Measurements from ENCODE around the gene ARAP3. TPM values are rescaled to one million over a fixed set of nuclear protein-coding genes. Genes with fewer than 3 reads are reported as not detected.

Gene ARAP3
- total and polyA plus RNA-seq, 2 experiments from 2014 or later, result 18.4 to 33.2 TPM

GRCh38 chr5:141686648-141687416, 4.8 kb upstream of the ARAP3 start:
- H3F3A ChIP-seq (replicated peaks; ENCODE audit: low read depth), result peaks cover 8% of the 10 kb centered on the region
- no peaks in the 10 kb centered on the region for H3K27me3 ChIP-seq (ENCODE audit: insufficient read depth)
- Mint-ChIP-seq H3K4me3 (no peak overlapping the region; the same call in 2 of the 3 replicates), H3K36me3 (ENCODE audit: low read depth) (no peaks in the 10 kb centered on the region), H3K27ac (no peak overlapping the region), H3K9me3 (no peaks in the 10 kb centered on the region), H3K4me1 (peaks cover 24% of the 10 kb centered on the region), H3K27me3 (ENCODE audit: insufficient read depth, low read depth, poor library complexity) (peaks cover 3% of the 10 kb centered on the region)
- DNase-seq (ENCODE audit: low spot score), result peak; percentile 24
- H4K20me1 ChIP-seq (replicated peaks; ENCODE audit: insufficient read depth), result no peaks in the 10 kb centered on the region
- peaks cover 16% of the 10 kb centered on the region for H3K4me1 ChIP-seq (ENCODE audit: insufficient read depth)
- H3K4me3 ChIP-seq, result no peak overlapping the region
- H3K79me2 ChIP-seq (replicated peaks; ENCODE audit: insufficient read depth), result no peaks in the 10 kb centered on the region
- H3K36me3 ChIP-seq (ENCODE audit: insufficient read depth), result no peaks in the 10 kb centered on the region
- no peaks in the 10 kb centered on the region for H3K9me2 ChIP-seq (ENCODE audit: insufficient read depth)
- TF ChIP-seq POLR2AphosphoS5 (IDR thresholded peaks at IDR 0.05; ENCODE audit: low read depth), result no peak
- TF ChIP-seq, protein P1, sequence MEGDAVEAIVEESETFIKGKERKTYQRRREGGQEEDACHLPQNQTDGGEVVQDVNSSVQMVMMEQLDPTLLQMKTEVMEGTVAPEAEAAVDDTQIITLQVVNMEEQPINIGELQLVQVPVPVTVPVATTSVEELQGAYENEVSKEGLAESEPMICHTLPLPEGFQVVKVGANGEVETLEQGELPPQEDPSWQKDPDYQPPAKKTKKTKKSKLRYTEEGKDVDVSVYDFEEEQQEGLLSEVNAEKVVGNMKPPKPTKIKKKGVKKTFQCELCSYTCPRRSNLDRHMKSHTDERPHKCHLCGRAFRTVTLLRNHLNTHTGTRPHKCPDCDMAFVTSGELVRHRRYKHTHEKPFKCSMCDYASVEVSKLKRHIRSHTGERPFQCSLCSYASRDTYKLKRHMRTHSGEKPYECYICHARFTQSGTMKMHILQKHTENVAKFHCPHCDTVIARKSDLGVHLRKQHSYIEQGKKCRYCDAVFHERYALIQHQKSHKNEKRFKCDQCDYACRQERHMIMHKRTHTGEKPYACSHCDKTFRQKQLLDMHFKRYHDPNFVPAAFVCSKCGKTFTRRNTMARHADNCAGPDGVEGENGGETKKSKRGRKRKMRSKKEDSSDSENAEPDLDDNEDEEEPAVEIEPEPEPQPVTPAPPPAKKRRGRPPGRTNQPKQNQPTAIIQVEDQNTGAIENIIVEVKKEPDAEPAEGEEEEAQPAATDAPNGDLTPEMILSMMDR (conservative IDR thresholded peaks at IDR 0.05; ENCODE audit: low read depth in 2 of 2), result no peak
- TF ChIP-seq CREB1 (CRISPR knock-in tag; IDR thresholded peaks at IDR 0.05; ENCODE audit: low read depth), result no peak
- TF ChIP-seq ZNF114 (CRISPR knock-in tag; IDR thresholded peaks at IDR 0.05), result no peak
- TF ChIP-seq EZH2phosphoT487 (IDR thresholded peaks at IDR 0.05; ENCODE audit: unreplicated experiment), result no peak
- no peak overlapping the region for H3K27ac ChIP-seq (ENCODE audit: low read depth)
- H3K4me2 ChIP-seq, result no peak overlapping the region
- H2AFZ ChIP-seq, result no peak overlapping the region
- ATAC-seq, result no peak; the same call in 2 of the 3 replicates

DNA sequence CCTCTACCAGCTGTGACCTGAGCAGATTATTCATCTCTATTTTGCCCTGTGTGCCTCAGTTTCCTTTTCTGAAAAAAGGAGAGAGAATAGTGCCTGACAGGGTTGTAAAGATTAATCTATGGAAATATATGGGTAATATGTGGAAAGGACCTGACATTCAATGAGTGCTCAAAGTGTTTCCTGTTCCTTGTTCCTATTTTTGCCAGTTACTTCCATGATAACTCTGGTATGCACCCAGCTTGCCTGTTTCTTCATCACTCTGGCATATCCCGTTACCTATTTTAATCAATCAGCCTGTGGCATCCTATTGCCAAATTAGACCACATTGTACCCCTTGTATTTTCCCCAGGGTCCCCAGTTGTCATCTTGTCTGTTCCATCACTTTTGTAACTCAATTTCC, 3.6 kb upstream of the ARAP3 start:
- Histone ChIP-seq H4K20me1 (replicated peaks; ENCODE audit: insufficient read depth) (no peaks in the 10 kb centered on the region), H3K36me3 (ENCODE audit: insufficient read depth) (no peaks in the 10 kb centered on the region), H3K4me3 (no peak overlapping the region), H3K4me2 (no peak overlapping the region), H2AFZ (no peak overlapping the region), H3K27me3 (ENCODE audit: insufficient read depth) (no peaks in the 10 kb centered on the region), H3K4me1 (ENCODE audit: insufficient read depth) (peaks cover 22% of the 10 kb centered on the region), H3F3A (replicated peaks; ENCODE audit: low read depth) (peaks cover 14% of the 10 kb centered on the region), H3K79me2 (replicated peaks; ENCODE audit: insufficient read depth) (0 out of 2 replicates have a peak, but pooled peaks cover under 1% of the 10 kb centered on the region), H3K9me2 (ENCODE audit: insufficient read depth) (no peaks in the 10 kb centered on the region), H3K27ac (ENCODE audit: low read depth) (no peak overlapping the region)
- DNase-seq (ENCODE audit: low spot score) (no peak), ATAC-seq (no peak)
- peaks cover 34% of the 10 kb centered on the region for H3K4me1 Mint-ChIP-seq
- H3K4me3 Mint-ChIP-seq, result no peak overlapping the region
- peaks cover 6% of the 10 kb centered on the region for H3K27me3 Mint-ChIP-seq (ENCODE audit: insufficient read depth, low read depth, poor library complexity)
- no peaks in the 10 kb centered on the region; the same call in 2 of the 3 replicates for H3K36me3 Mint-ChIP-seq (ENCODE audit: low read depth)
- no peak overlapping the region for H3K27ac Mint-ChIP-seq
- no peaks in the 10 kb centered on the region for H3K9me3 Mint-ChIP-seq
- TF ChIP-seq ETS1 (IDR thresholded peaks at IDR 0.05) (no peak), EZH2phosphoT487 (IDR thresholded peaks at IDR 0.05; ENCODE audit: unreplicated experiment) (no peak), NANOG (IDR thresholded peaks at IDR 0.05; ENCODE audit: borderline replicate concordance) (no peak), ZNF114 (CRISPR knock-in tag; IDR thresholded peaks at IDR 0.05) (no peak), EZH2 (IDR thresholded peaks at IDR 0.05; ENCODE audit: low read depth, unreplicated experiment) (no peak), POLR2AphosphoS5 (IDR thresholded peaks at IDR 0.05; ENCODE audit: low read depth) (no peak)
- TF ChIP-seq, protein P2, sequence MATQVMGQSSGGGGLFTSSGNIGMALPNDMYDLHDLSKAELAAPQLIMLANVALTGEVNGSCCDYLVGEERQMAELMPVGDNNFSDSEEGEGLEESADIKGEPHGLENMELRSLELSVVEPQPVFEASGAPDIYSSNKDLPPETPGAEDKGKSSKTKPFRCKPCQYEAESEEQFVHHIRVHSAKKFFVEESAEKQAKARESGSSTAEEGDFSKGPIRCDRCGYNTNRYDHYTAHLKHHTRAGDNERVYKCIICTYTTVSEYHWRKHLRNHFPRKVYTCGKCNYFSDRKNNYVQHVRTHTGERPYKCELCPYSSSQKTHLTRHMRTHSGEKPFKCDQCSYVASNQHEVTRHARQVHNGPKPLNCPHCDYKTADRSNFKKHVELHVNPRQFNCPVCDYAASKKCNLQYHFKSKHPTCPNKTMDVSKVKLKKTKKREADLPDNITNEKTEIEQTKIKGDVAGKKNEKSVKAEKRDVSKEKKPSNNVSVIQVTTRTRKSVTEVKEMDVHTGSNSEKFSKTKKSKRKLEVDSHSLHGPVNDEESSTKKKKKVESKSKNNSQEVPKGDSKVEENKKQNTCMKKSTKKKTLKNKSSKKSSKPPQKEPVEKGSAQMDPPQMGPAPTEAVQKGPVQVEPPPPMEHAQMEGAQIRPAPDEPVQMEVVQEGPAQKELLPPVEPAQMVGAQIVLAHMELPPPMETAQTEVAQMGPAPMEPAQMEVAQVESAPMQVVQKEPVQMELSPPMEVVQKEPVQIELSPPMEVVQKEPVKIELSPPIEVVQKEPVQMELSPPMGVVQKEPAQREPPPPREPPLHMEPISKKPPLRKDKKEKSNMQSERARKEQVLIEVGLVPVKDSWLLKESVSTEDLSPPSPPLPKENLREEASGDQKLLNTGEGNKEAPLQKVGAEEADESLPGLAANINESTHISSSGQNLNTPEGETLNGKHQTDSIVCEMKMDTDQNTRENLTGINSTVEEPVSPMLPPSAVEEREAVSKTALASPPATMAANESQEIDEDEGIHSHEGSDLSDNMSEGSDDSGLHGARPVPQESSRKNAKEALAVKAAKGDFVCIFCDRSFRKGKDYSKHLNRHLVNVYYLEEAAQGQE (IDR thresholded peaks at IDR 0.05; ENCODE audit: unreplicated experiment), result no peak
